Epidermal melanocyte (primary cell): ENCODE measurements around the gene OSMR.
"Not testable (repeated sequence)": the region's sequence is repeated elsewhere in the genome, so short reads cannot be mapped to it uniquely, and the experiment has no call there.

Source experiments
- DNase-seq: peaks from one replicate; pipeline ENCODE4 v3.0.0; 2011; ENCODE audit warnings: low spot score; ENCODE audit not compliant: insufficient read length

Gene OSMR

GRCh38 chr5:38830521-38831051 lies 15.2 kb upstream of the OSMR start:
- no peak for DNase-seq

- no peak for DNase-seq
Observed at GRCh38 chr5:38831117-38831516, 14.7 kb upstream of the OSMR start.

DNA sequence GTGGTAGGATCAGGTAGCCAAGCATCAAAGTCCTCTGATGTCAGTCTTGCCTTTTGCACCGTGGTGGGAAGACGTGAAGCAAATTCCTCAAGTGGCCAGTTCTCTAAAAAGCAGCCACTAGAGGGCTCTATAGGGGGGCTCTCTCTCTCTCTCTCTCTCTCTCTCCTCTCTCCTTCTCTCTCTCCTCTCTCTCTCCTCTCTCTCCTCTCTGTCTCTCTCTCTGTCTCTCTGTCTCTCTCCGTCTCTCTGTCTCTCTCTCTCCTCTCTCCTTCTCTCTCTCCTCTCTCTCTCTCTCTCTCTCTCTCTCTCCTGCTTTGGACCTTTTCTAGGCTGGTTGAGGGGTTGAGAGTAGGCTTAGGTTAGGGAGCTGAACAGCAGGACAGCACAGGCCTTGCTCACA lies 13.9 kb upstream of the OSMR start:
- no peak for DNase-seq

GRCh38 chr5:38832810-38833209 lies 13.0 kb upstream of the OSMR start:
- no peak for DNase-seq

DNA sequence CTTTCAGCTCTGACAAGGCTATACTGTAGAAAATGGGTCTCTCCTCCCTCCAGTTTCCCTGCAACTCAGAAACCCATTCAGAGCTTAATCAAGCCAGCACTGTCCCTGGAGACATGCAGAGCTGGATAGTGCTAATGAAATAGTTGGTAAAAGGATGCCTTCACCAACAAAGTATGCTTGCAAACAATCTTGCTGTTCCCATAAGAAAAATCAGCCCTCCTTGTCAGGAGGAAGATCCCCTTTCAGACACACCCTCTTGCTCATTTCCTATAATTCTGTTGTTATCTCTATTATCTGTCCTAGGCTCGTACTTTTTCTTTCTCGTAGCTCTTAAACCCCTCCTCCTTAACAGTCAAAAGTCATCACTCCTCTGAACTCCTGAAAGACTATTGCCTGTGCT lies 9.9 kb upstream of the OSMR start:
- DNase-seq: no peak

GRCh38 chr5:38837416-38837815 lies 8.4 kb upstream of the OSMR start:
- DNase-seq: no peak

GRCh38 chr5:38837932-38838331 lies 7.9 kb upstream of the OSMR start:
- no peak for DNase-seq

- DNase-seq: no peak
Observed at GRCh38 chr5:38843665-38844064, 2.1 kb upstream of the OSMR start.

DNA sequence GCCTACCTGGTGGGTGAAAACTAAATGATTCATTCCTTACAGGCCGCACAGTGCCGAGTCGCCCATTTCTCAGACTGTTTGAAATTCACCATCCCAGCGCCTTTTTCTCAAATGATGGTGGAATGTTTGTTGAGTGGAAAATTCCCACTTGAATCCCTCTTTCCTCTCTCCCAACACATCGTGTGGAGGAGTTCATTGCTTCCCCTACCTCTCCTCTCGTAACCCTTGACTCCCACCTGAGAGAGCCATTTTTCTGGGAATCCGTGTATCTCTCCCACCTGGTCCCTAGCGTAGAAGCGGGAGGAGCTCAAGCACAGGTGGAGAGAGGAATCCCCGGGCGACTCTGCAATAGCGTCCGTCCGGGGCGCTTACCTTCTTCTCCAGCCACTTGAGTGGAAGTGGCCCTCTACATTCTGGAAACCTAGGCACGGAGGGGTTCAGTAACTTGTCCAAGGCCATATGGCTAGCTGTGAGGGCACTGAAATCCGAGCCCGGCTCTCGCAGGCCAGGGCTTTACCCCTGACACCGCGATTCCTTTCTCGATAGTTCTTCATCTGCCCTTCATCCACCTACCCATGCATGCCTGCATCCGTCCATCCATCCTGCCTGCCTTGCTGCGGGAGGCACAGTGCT lies 683 bp downstream of the OSMR start:
- no peak for DNase-seq

- DNase-seq: no peak
Observed at GRCh38 chr5:38847559-38848347, 1.9 kb downstream of the OSMR start.

DNA sequence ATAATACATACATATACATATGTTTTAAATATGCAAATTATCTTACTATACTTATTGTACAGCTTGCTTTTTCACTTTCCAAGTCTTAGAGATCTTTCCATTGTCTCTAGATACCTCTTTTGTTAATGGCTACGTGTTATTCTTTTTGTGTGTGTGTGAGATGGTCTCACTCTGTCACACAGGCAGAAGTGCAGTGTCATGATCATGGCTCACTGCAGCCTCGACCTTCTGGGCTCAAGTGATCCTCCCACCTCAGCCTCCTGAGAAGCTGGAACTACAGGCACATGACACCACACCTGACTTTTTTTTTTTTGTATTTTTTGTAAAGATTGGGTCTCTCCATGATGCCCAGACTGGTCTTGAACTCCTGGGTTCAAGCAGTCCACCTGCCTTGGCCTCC lies 2.8 kb downstream of the OSMR start:
- DNase-seq: no peak

- not testable (repeated sequence) for DNase-seq
Observed at GRCh38 chr5:38851640-38852039, 5.8 kb downstream of the OSMR start.

- DNase-seq: no peak
Observed at GRCh38 chr5:38853753-38854470, 8.1 kb downstream of the OSMR start.

GRCh38 chr5:38854907-38855306 lies 9.1 kb downstream of the OSMR start:
- DNase-seq: no peak

GRCh38 chr5:38856660-38857059 lies 10.8 kb downstream of the OSMR start:
- DNase-seq: no peak

DNA sequence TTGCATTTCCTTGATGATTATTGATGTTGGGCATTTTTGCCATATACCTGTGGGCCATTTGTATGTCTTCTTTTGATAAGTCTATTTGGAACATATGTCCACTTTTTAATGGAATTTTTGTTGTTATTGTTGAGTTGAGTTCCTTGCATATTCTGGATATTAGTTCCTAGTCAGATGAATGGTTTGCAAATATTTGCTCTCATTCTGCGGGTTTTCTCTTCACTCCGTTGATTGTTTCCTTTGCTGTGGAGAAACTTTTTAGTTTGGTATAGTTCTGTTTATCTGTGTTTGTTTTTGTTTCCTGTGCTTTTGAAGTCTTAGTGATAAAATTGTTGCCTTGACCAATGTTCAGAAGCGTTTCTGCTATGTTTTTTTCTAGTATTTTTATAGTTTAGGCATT lies 13.0 kb downstream of the OSMR start:
- DNase-seq: no peak

GRCh38 chr5:38861986-38862770 lies 16.4 kb downstream of the OSMR start:
- DNase-seq: not testable (repeated sequence)

GRCh38 chr5:38866362-38867031 lies 20.7 kb downstream of the OSMR start:
- no peak for DNase-seq

DNA sequence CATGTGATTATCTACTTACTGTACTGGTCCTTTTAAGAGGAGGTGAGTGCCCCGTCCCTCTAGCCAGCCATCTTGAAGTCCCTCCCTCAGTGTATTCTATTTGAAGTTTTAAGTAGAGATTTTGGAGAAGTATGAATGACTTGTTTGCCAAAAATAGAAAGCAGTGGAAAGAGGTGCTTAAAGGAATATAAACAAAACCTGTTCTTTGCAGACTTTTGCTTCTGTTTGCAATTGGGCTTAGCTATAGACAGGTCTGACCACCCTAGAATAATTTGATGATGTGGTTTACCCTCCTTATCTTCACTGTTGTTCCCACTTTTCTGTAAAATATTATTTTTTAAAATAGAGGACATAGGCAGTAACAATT lies 21.2 kb downstream of the OSMR start:
- DNase-seq: no peak

DNA sequence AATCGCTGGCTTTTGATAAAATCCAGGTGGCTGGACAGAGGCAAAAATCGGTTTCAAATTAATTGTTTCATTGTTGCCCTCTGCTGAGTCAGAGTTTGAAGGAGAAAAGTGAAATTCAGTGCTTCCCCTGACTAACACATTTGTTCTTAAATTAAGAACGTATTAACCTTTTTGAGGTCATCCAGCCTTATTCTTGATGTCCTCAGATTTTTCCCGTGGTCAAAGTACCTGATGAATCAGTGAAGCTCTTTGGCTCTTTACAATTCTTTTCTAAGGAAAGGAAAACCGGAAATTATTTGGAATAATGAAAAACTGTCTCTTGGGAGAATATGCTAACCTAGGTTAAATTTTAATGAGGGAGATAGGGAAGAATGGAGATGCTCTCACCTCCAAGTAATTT lies 21.6 kb downstream of the OSMR start:
- no peak for DNase-seq

DNA sequence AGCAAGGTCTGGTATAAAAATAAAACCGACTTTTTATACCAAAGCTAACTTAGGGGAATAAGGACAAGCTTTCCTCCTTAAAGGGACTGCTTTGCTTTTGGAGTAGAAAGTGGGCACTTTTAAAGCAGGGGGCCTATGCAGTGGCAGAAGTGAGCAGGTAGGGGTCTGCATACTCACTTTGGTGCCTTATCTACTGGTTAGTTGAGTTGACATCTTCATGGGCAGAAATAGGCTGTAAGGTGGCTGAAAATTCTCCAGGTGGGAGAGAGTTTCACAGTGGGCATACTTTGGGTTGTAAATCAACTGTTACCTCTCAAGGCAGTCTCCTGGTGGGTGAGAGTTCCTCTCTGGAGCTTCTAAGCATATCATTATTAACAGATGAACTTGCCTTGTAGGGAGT lies 24.8 kb downstream of the OSMR start:
- DNase-seq: no peak
